ENCODE results near the gene PAPPA2. TPM values are rescaled to one million over a fixed set of nuclear protein-coding genes. Genes with fewer than 3 reads are reported as not detected.
"Not testable (repeated sequence)": the region's sequence is repeated elsewhere in the genome, so short reads cannot be mapped to it uniquely, and the experiment has no call there.

PAPPA2 gene
- total RNA-seq, 1 donor from 2014 or later = 3.1 TPM

- no peak overlapping the region for H3K27ac ChIP-seq (ENCODE audit: low read depth, low read length)
- no peaks in the 10 kb centered on the region for H3K9me3 ChIP-seq (ENCODE audit: control insufficient read depth in 3 of 3, low read length in 3 of 3)
- H3K36me3 ChIP-seq (ENCODE audit: control insufficient read depth in 3 of 3, insufficient read depth in 3 of 3, low read length in 3 of 3) = no peaks in the 10 kb centered on the region
- H3K27me3 ChIP-seq (ENCODE audit: control insufficient read depth in 3 of 3, insufficient read depth in 3 of 3, low read length in 3 of 3) = peaks cover 0 to 5% (median 4%) of the 10 kb centered on the region in 3 donors
- no peak overlapping the region for H3K9ac ChIP-seq (ENCODE audit: low read depth in 1 of 3, low read length in 3 of 3)
- peaks cover 3 to 5% (median 5%) of the 10 kb centered on the region in 3 donors for H3K4me1 ChIP-seq (ENCODE audit: control insufficient read depth in 3 of 3, insufficient read depth in 3 of 3, low read length in 3 of 3)
- H3K4me3 ChIP-seq (ENCODE audit: low read length in 3 of 3) = no peak overlapping the region
Measured at GRCh38 chr1:176559878-176560277, 96.9 kb downstream of the PAPPA2 start.

DNA sequence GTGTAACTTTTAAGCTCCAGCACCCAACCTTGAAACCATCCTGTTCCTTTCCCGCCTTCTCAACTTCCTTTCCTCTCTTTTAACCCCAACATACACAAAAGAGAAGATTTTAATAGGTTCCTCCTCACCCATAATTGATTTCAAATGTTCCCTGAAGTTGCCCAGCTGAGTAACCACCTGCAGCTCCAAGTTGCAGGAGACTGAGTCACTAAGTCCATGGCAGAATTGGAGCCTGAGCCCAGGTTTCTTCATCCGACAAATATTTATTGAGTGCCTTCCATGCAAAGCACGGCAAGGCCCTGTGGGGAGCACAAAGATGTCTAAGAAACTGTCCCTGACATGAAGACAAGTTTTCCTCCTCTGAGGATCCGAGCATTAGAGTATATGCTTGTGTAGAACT, 97.7 kb downstream of the PAPPA2 start:
- Histone ChIP-seq H3K4me3 (ENCODE audit: low read length in 3 of 3) (no peak overlapping the region), H3K4me1 (ENCODE audit: control insufficient read depth in 3 of 3, insufficient read depth in 3 of 3, low read length in 3 of 3) (peaks cover 3 to 5% (median 5%) of the 10 kb centered on the region in 3 donors), H3K27me3 (ENCODE audit: control insufficient read depth in 3 of 3, insufficient read depth in 3 of 3, low read length in 3 of 3) (peaks cover 0 to 4% (median 0%) of the 10 kb centered on the region in 3 donors), H3K9me3 (ENCODE audit: control insufficient read depth in 3 of 3, low read length in 3 of 3) (no peaks in the 10 kb centered on the region), H3K9ac (ENCODE audit: low read depth in 1 of 3, low read length in 3 of 3) (no peak overlapping the region), H3K27ac (ENCODE audit: low read depth, low read length) (no peak overlapping the region), H3K36me3 (ENCODE audit: control insufficient read depth in 3 of 3, insufficient read depth in 3 of 3, low read length in 3 of 3) (no peaks in the 10 kb centered on the region)

- not testable (repeated sequence) for H3K36me3 ChIP-seq (ENCODE audit: control insufficient read depth in 3 of 3, insufficient read depth in 3 of 3, low read length in 3 of 3); H3K9me3 ChIP-seq (ENCODE audit: control insufficient read depth in 3 of 3, low read length in 3 of 3); H3K27ac ChIP-seq (ENCODE audit: low read depth, low read length); H3K4me3 ChIP-seq (ENCODE audit: low read length in 3 of 3); H3K9ac ChIP-seq (ENCODE audit: low read depth in 1 of 3, low read length in 3 of 3); H3K27me3 ChIP-seq (ENCODE audit: control insufficient read depth in 3 of 3, insufficient read depth in 3 of 3, low read length in 3 of 3)
- H3K4me1 ChIP-seq (ENCODE audit: control insufficient read depth in 3 of 3, insufficient read depth in 3 of 3, low read length in 3 of 3) = peaks cover 3 to 13% (median 11%) of the 10 kb centered on the region in 3 donors
Measured at GRCh38 chr1:176561761-176562160, 98.8 kb downstream of the PAPPA2 start.

- Histone ChIP-seq H3K4me1 (ENCODE audit: control insufficient read depth in 3 of 3, insufficient read depth in 3 of 3, low read length in 3 of 3) (peaks cover 0 to 9% (median 6%) of the 10 kb centered on the region in 3 donors), H3K36me3 (ENCODE audit: control insufficient read depth in 3 of 3, insufficient read depth in 3 of 3, low read length in 3 of 3) (no peaks in the 10 kb centered on the region), H3K27me3 (ENCODE audit: control insufficient read depth in 3 of 3, insufficient read depth in 3 of 3, low read length in 3 of 3) (no peaks in the 10 kb centered on the region), H3K27ac (ENCODE audit: low read depth, low read length) (peak overlapping the region; percentile 32), H3K9ac (ENCODE audit: low read depth in 1 of 3, low read length in 3 of 3) (no peak overlapping the region), H3K4me3 (ENCODE audit: low read length in 3 of 3) (no peak overlapping the region), H3K9me3 (ENCODE audit: control insufficient read depth in 3 of 3, low read length in 3 of 3) (no peaks in the 10 kb centered on the region)
Measured at GRCh38 chr1:176566004-176566975, 103.3 kb downstream of the PAPPA2 start.

GRCh38 chr1:176567190-176567794, 104.3 kb downstream of the PAPPA2 start:
- no peak overlapping the region for H3K9ac ChIP-seq (ENCODE audit: low read depth in 1 of 3, low read length in 3 of 3)
- no peak overlapping the region for H3K4me3 ChIP-seq (ENCODE audit: low read length in 3 of 3)
- H3K9me3 ChIP-seq (ENCODE audit: control insufficient read depth in 3 of 3, low read length in 3 of 3) = no peaks in the 10 kb centered on the region
- no peaks in the 10 kb centered on the region for H3K36me3 ChIP-seq (ENCODE audit: control insufficient read depth in 3 of 3, insufficient read depth in 3 of 3, low read length in 3 of 3)
- no peak overlapping the region for H3K27ac ChIP-seq (ENCODE audit: low read depth, low read length)
- H3K4me1 ChIP-seq (ENCODE audit: control insufficient read depth in 3 of 3, insufficient read depth in 3 of 3, low read length in 3 of 3) = peaks cover 0 to 9% (median 6%) of the 10 kb centered on the region in 3 donors
- no peaks in the 10 kb centered on the region for H3K27me3 ChIP-seq (ENCODE audit: control insufficient read depth in 3 of 3, insufficient read depth in 3 of 3, low read length in 3 of 3)

- H3K9me3 ChIP-seq (ENCODE audit: control insufficient read depth in 3 of 3, low read length in 3 of 3) = no peaks in the 10 kb centered on the region
- no peaks in the 10 kb centered on the region for H3K36me3 ChIP-seq (ENCODE audit: control insufficient read depth in 3 of 3, insufficient read depth in 3 of 3, low read length in 3 of 3)
- no peak overlapping the region for H3K27ac ChIP-seq (ENCODE audit: low read depth, low read length)
- H3K4me1 ChIP-seq (ENCODE audit: control insufficient read depth in 3 of 3, insufficient read depth in 3 of 3, low read length in 3 of 3) = peaks cover 0 to 9% (median 6%) of the 10 kb centered on the region in 3 donors
- no peaks in the 10 kb centered on the region for H3K27me3 ChIP-seq (ENCODE audit: control insufficient read depth in 3 of 3, insufficient read depth in 3 of 3, low read length in 3 of 3)
- H3K9ac ChIP-seq (ENCODE audit: low read depth in 1 of 3, low read length in 3 of 3) = no peak overlapping the region
- no peak overlapping the region for H3K4me3 ChIP-seq (ENCODE audit: low read length in 3 of 3)
Measured at GRCh38 chr1:176568185-176568584, 105.2 kb downstream of the PAPPA2 start.

DNA sequence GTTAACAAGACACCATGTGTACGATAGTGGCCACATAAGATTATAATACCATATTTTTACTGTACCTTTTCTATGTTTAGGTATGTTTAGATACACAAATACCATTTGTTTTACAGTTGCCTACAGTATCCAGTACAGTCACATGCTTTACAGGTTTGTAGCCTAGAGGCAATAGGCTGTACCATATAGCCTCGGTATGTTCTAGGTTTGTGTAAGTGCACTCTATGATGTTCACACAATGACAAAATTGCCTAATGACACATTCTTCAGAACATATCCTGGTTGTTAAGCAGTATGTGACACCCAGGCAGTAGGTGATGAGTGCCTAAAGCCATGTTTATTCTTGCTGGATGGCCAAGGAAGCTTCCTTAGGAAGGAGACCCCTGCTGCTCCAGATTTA, 111.8 kb downstream of the PAPPA2 start:
- H3K9ac ChIP-seq (ENCODE audit: low read depth in 1 of 3, low read length in 3 of 3) = no peak overlapping the region
- H3K27me3 ChIP-seq (ENCODE audit: control insufficient read depth in 3 of 3, insufficient read depth in 3 of 3, low read length in 3 of 3) = no peaks in the 10 kb centered on the region
- no peak overlapping the region for H3K4me3 ChIP-seq (ENCODE audit: low read length in 3 of 3)
- H3K4me1 ChIP-seq (ENCODE audit: control insufficient read depth in 3 of 3, insufficient read depth in 3 of 3, low read length in 3 of 3) = no peaks in the 10 kb centered on the region
- no peak overlapping the region for H3K27ac ChIP-seq (ENCODE audit: low read depth, low read length)
- H3K9me3 ChIP-seq (ENCODE audit: control insufficient read depth in 3 of 3, low read length in 3 of 3) = no peaks in the 10 kb centered on the region
- no peaks in the 10 kb centered on the region for H3K36me3 ChIP-seq (ENCODE audit: control insufficient read depth in 3 of 3, insufficient read depth in 3 of 3, low read length in 3 of 3)

DNA sequence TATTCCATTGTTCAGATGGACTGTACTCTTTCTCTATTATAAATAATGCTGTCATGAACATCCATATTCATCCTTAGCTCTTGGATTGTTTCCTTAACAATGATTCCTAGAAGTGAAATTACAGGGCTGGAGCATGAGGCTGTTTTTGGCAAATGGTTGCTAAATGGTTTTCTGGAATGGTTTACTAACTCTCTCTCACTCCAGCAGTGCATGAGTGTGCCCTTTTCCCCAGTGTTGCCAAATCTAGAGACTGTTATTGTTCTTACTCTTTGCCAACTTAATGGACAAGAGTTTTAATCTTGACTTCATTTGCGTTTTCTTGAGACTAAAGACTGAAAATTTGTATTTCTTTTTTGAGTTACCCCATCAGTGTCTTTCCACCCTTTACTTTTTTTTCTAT, 113.0 kb downstream of the PAPPA2 start:
- Histone ChIP-seq H3K27me3 (ENCODE audit: control insufficient read depth in 3 of 3, insufficient read depth in 3 of 3, low read length in 3 of 3) (no peaks in the 10 kb centered on the region), H3K9me3 (ENCODE audit: control insufficient read depth in 3 of 3, low read length in 3 of 3) (no peaks in the 10 kb centered on the region), H3K4me1 (ENCODE audit: control insufficient read depth in 3 of 3, insufficient read depth in 3 of 3, low read length in 3 of 3) (no peaks in the 10 kb centered on the region), H3K4me3 (ENCODE audit: low read length in 3 of 3) (no peak overlapping the region), H3K27ac (ENCODE audit: low read depth, low read length) (no peak overlapping the region), H3K9ac (ENCODE audit: low read depth in 1 of 3, low read length in 3 of 3) (no peak overlapping the region), H3K36me3 (ENCODE audit: control insufficient read depth in 3 of 3, insufficient read depth in 3 of 3, low read length in 3 of 3) (no peaks in the 10 kb centered on the region)

GRCh38 chr1:176576670-176577069, 113.7 kb downstream of the PAPPA2 start:
- Histone ChIP-seq H3K27me3 (ENCODE audit: control insufficient read depth in 3 of 3, insufficient read depth in 3 of 3, low read length in 3 of 3) (no peaks in the 10 kb centered on the region), H3K27ac (ENCODE audit: low read depth, low read length) (no peak overlapping the region), H3K36me3 (ENCODE audit: control insufficient read depth in 3 of 3, insufficient read depth in 3 of 3, low read length in 3 of 3) (no peaks in the 10 kb centered on the region), H3K9me3 (ENCODE audit: control insufficient read depth in 3 of 3, low read length in 3 of 3) (no peaks in the 10 kb centered on the region), H3K9ac (ENCODE audit: low read depth in 1 of 3, low read length in 3 of 3) (no peak overlapping the region), H3K4me3 (ENCODE audit: low read length in 3 of 3) (no peak overlapping the region), H3K4me1 (ENCODE audit: control insufficient read depth in 3 of 3, insufficient read depth in 3 of 3, low read length in 3 of 3) (no peaks in the 10 kb centered on the region)

- no peaks in the 10 kb centered on the region for H3K27me3 ChIP-seq (ENCODE audit: control insufficient read depth in 3 of 3, insufficient read depth in 3 of 3, low read length in 3 of 3)
- no peaks in the 10 kb centered on the region for H3K4me1 ChIP-seq (ENCODE audit: control insufficient read depth in 3 of 3, insufficient read depth in 3 of 3, low read length in 3 of 3)
- H3K9ac ChIP-seq (ENCODE audit: low read depth in 1 of 3, low read length in 3 of 3) = no peak overlapping the region
- H3K36me3 ChIP-seq (ENCODE audit: control insufficient read depth in 3 of 3, insufficient read depth in 3 of 3, low read length in 3 of 3) = no peaks in the 10 kb centered on the region
- H3K9me3 ChIP-seq (ENCODE audit: control insufficient read depth in 3 of 3, low read length in 3 of 3) = no peaks in the 10 kb centered on the region
- no peak overlapping the region for H3K4me3 ChIP-seq (ENCODE audit: low read length in 3 of 3)
- H3K27ac ChIP-seq (ENCODE audit: low read depth, low read length) = no peak overlapping the region
Measured at GRCh38 chr1:176577646-176578197, 114.7 kb downstream of the PAPPA2 start.
